Tibial nerve (tissue), 4 donors: ENCODE data around the gene ERI2. TPM values are rescaled to one million over a fixed set of nuclear protein-coding genes. Genes with fewer than 3 reads are reported as not detected.

ENCODE experiments used
- DNase-seq, 2 donors: peaks; one replicate each; pipeline ENCODE4 v3.0.0-alpha.2; 2019; ENCODE audit warnings: low spot score in 2 of 2
- H3K27ac ChIP-seq, 4 donors: fragments of 200-600 bp; sonication (generic) in 3 of 4; one replicate each; pipeline ENCODE4 v1.5.1; 2017 to 2019; ENCODE audit warnings: mild to moderate bottlenecking in 1 of 4
- H3K27me3 ChIP-seq, 2 donors: fragments of 200-600 bp; sonication (generic) in 1 of 2; one replicate each; pipeline versions ENCODE4 v1.5.1 to v1.6.0; 2017 to 2019
- H3K36me3 ChIP-seq, 3 donors: fragments of 200-600 bp; sonication (generic); one replicate each; pipeline ENCODE4 v1.5.1; 2018 to 2019
- H3K4me1 ChIP-seq, 4 donors: fragments of 200-600 bp; sonication (generic) in 3 of 4; one replicate each; pipeline ENCODE4 v1.5.1; 2017 to 2019
- H3K4me3 ChIP-seq, 4 donors: fragments of 200-600 bp; sonication (generic) in 3 of 4; one replicate each; pipeline ENCODE4 v1.5.1; 2017 to 2019; ENCODE audit warnings: mild to moderate bottlenecking in 1 of 4, moderate library complexity in 1 of 4
- H3K9me3 ChIP-seq, 4 donors: fragments of 200-600 bp; sonication (generic) in 3 of 4; one replicate each; pipeline ENCODE4 v1.5.1; 2017 to 2019
- CTCF ChIP-seq, 5 experiments: fragments of 200-600 bp in 3 of 5; fragments of 450-650 bp in 2 of 5; sonication (generic) in 3 of 5; IDR thresholded peaks; one replicate each; pipeline ENCODE4 v1.5.1; 2016 to 2019; ENCODE audit warnings: antibody characterized with exemption in 5 of 5, mild to moderate bottlenecking in 3 of 5, moderate library complexity in 2 of 5
- EP300 ChIP-seq, 2 donors: sonication (generic); formaldehyde crosslinking; IDR thresholded peaks; one replicate each; pipeline ENCODE4 v1.6.1; 2017; ENCODE audit warnings: antibody characterized with exemption in 2 of 2, mild to moderate bottlenecking in 1 of 2
- POLR2A ChIP-seq, 2 donors: fragments of 450-650 bp; IDR thresholded peaks; one replicate each; pipeline ENCODE4 v1.6.1; 2017; ENCODE audit warnings: antibody characterized with exemption in 2 of 2, mild to moderate bottlenecking in 2 of 2, moderate library complexity in 2 of 2
- WGBS, 2 donors: methylation state at CpG; one replicate each; pipeline ENCODE4 v1.1.5; 2018; 5-methylcytosine and 5-hydroxymethylcytosine counted together
- total RNA-seq, 4 donors: library from RNA; depleted of rRNA; stranded (reverse); fragments of >200 nt; gene quantifications; one replicate each; pipeline ENCODE4 v1.1.0, GENCODE V29; 2016

ERI2 gene
- total RNA-seq, 4 donors from 2014 or later, result 7.8 to 29.7 (median 19.0) TPM

GRCh38 chr16:20774703-20775362 is 31.4 kb downstream of the ERI2 start:
- DNase-seq, result no peak
- 57 to 71% methylated on average over 4 to 7 of the region's 7 CpGs for WGBS, 2 donors

DNA sequence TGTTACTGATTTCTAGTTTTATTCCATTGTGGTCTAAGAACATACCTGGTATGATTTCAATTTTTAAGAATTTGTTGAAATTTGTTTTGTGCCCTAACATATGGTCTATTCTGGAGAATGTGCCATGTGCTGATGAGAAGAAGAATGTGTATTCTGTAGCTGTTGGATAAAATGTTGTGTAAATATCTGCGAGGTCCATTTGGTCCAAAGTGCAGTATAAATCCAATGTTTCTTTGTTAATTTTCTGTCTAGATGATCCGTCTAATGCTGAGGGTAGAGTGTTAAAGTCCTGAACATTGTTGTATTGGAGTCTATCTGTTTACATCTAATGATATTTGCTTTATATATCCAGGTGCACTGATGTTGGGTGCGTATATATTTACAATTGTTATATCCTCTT is 32.6 kb downstream of the ERI2 start:
- no peaks in the 10 kb centered on the region for H3K27me3 ChIP-seq
- WGBS, 2 donors, result 88 to 95% methylated on average over 3 of the region's 3 CpGs

More at GRCh38 chr16:20774703-20775362, 31.4 kb downstream of the ERI2 start:
- TF ChIP-seq POLR2A (IDR thresholded peaks at IDR 0.05), result no peak
- TF ChIP-seq CTCF (IDR thresholded peaks at IDR 0.05), result peak in 1 of 5 experiments; percentile 33
- Histone ChIP-seq H3K36me3 (peaks cover 0 to 18% (median 0%) of the 10 kb centered on the region in 3 donors), H3K4me1 (no peaks in the 10 kb centered on the region), H3K27me3 (no peaks in the 10 kb centered on the region), H3K27ac (no peak overlapping the region), H3K4me3 (no peak overlapping the region), H3K9me3 (peaks cover 0 to 5% (median 0%) of the 10 kb centered on the region in 4 donors)

GRCh38 chr16:20768818-20769217 is 37.5 kb downstream of the ERI2 start:
- no peaks in the 10 kb centered on the region for H3K36me3 ChIP-seq
- no peaks in the 10 kb centered on the region for H3K27me3 ChIP-seq
- no peak overlapping the region for H3K4me3 ChIP-seq
- no peak overlapping the region for H3K27ac ChIP-seq
- peaks cover 0 to 5% (median 0%) of the 10 kb centered on the region in 4 donors for H3K9me3 ChIP-seq
- 44 to 61% methylated on average over 1 of the region's 1 CpG for WGBS, 2 donors
- H3K4me1 ChIP-seq, result peaks cover 0 to 4% (median 0%) of the 10 kb centered on the region in 4 donors
- no peak for DNase-seq
- no peak for TF ChIP-seq POLR2A (IDR thresholded peaks at IDR 0.05)

More for the DNA sequence above, 32.6 kb downstream of the ERI2 start:
- Histone ChIP-seq H3K36me3 (peaks cover 0 to 17% (median 0%) of the 10 kb centered on the region in 3 donors), H3K9me3 (peaks cover 0 to 5% (median 0%) of the 10 kb centered on the region in 4 donors), H3K4me1 (no peaks in the 10 kb centered on the region), H3K4me3 (no peak overlapping the region), H3K27ac (no peak overlapping the region)
- DNase-seq, result no peak
- no peak for TF ChIP-seq POLR2A (IDR thresholded peaks at IDR 0.05)
- TF ChIP-seq CTCF (IDR thresholded peaks at IDR 0.05), result no peak
- TF ChIP-seq EP300 (IDR thresholded peaks at IDR 0.05), result no peak

GRCh38 chr16:20768121-20768520 is 38.2 kb downstream of the ERI2 start:
- TF ChIP-seq CTCF (IDR thresholded peaks at IDR 0.05) (no peak), EP300 (IDR thresholded peaks at IDR 0.05) (no peak), POLR2A (IDR thresholded peaks at IDR 0.05) (no peak)

GRCh38 chr16:20767577-20767976 is 38.7 kb downstream of the ERI2 start:
- H3K4me3 ChIP-seq, result no peak overlapping the region
- no peaks in the 10 kb centered on the region for H3K36me3 ChIP-seq
- peaks cover 0 to 2% (median 0%) of the 10 kb centered on the region in 4 donors for H3K9me3 ChIP-seq
- peaks cover 0 to 4% (median 0%) of the 10 kb centered on the region in 4 donors for H3K4me1 ChIP-seq
- H3K27me3 ChIP-seq, result no peaks in the 10 kb centered on the region
- DNase-seq, result no peak
- no peak overlapping the region for H3K27ac ChIP-seq
- no peak for TF ChIP-seq EP300 (IDR thresholded peaks at IDR 0.05)
- TF ChIP-seq POLR2A (IDR thresholded peaks at IDR 0.05), result no peak
- TF ChIP-seq CTCF (IDR thresholded peaks at IDR 0.05), result no peak

More at GRCh38 chr16:20768121-20768520, 38.2 kb downstream of the ERI2 start:
- Histone ChIP-seq H3K36me3 (no peaks in the 10 kb centered on the region), H3K4me3 (no peak overlapping the region), H3K27ac (no peak overlapping the region), H3K4me1 (peaks cover 0 to 4% (median 0%) of the 10 kb centered on the region in 4 donors), H3K27me3 (no peaks in the 10 kb centered on the region), H3K9me3 (peaks cover 0 to 5% (median 0%) of the 10 kb centered on the region in 4 donors)
- WGBS, 2 donors, result 96 to 100% methylated on average over 1 of the region's 1 CpG
- DNase-seq, result no peak
